WERI-Rb-1 (cell line): ENCODE data around the gene KCTD10.
"Not testable (repeated sequence)": the region's sequence is repeated elsewhere in the genome, so short reads cannot be mapped to it uniquely, and the experiment has no call there.

Source experiments
- DNase-seq: peaks from one replicate; pipeline ENCODE4 v3.0.0-alpha.2; 2020
- H3K27ac ChIP-seq: fragments of 250-450 bp; sonication (Bioruptor Pico); 2 replicates; pipeline ENCODE4 v1.5.1; 2020; ENCODE audit warnings: mild to moderate bottlenecking, moderate library complexity
- H3K27me3 ChIP-seq: fragments of 250-450 bp; sonication (Bioruptor Pico); 2 replicates; pipeline ENCODE4 v1.5.1; 2021; ENCODE audit warnings: mild to moderate bottlenecking, low read depth, moderate library complexity; ENCODE audit not compliant: insufficient read depth, severe bottlenecking
- H3K36me3 ChIP-seq: fragments of 250-450 bp; sonication (Bioruptor Pico); 2 replicates; pipeline ENCODE4 v1.5.1; 2020; ENCODE audit warnings: mild to moderate bottlenecking, moderate library complexity
- H3K4me3 ChIP-seq: 2 replicates; pipeline ENCODE4 v1.5.1; 2011; ENCODE audit warnings: low read depth, mild to moderate bottlenecking, control low read depth, low read length
- H3K9me3 ChIP-seq: fragments of 250-450 bp; sonication (Bioruptor Pico); 2 replicates; pipeline ENCODE4 v1.5.1; 2021; ENCODE audit warnings: mild to moderate bottlenecking, moderate library complexity; ENCODE audit not compliant: severe bottlenecking
- CTCF ChIP-seq: IDR thresholded peaks from 2 replicates; pipeline ENCODE4 v1.5.1; 2011; ENCODE audit warnings: low read depth, mild to moderate bottlenecking, control low read depth, inconsistent platforms, low read length

KCTD10 gene

GRCh38 chr12:109443794-109444193 is 33.3 kb downstream of the KCTD10 start:
- no peak overlapping the region for H3K27ac ChIP-seq
- H3K36me3 ChIP-seq = peaks cover 30% of the 10 kb centered on the region
- H3K9me3 ChIP-seq = no peaks in the 10 kb centered on the region
- no peaks in the 10 kb centered on the region for H3K27me3 ChIP-seq
- no peak for TF ChIP-seq CTCF
- H3K4me3 ChIP-seq = no peak overlapping the region
- no peak for DNase-seq

GRCh38 chr12:109440851-109441490 is 36.1 kb downstream of the KCTD10 start:
- TF ChIP-seq CTCF = no peak
- no peaks in the 10 kb centered on the region for H3K27me3 ChIP-seq
- H3K4me3 ChIP-seq = no peak overlapping the region
- H3K27ac ChIP-seq = no peak overlapping the region
- H3K9me3 ChIP-seq = no peaks in the 10 kb centered on the region
- peak; percentile 26 for DNase-seq
- peaks cover 7% of the 10 kb centered on the region for H3K36me3 ChIP-seq

- not testable (repeated sequence) for DNase-seq, H3K27ac ChIP-seq, H3K9me3 ChIP-seq, H3K36me3 ChIP-seq, H3K4me3 ChIP-seq, H3K27me3 ChIP-seq
Observed at GRCh38 chr12:109439951-109440350, 37.1 kb downstream of the KCTD10 start.

- TF ChIP-seq CTCF = no peak
- no peaks in the 10 kb centered on the region for H3K36me3 ChIP-seq
- no peak overlapping the region for H3K4me3 ChIP-seq
- no peaks in the 10 kb centered on the region for H3K9me3 ChIP-seq
- no peaks in the 10 kb centered on the region for H3K27me3 ChIP-seq
- no peak for DNase-seq
- H3K27ac ChIP-seq = no peak overlapping the region
Observed at GRCh38 chr12:109439181-109439580, 37.9 kb downstream of the KCTD10 start.

GRCh38 chr12:109436188-109436560 is 40.9 kb downstream of the KCTD10 start:
- no peaks in the 10 kb centered on the region for H3K36me3 ChIP-seq
- no peaks in the 10 kb centered on the region for H3K27me3 ChIP-seq
- DNase-seq = no peak
- H3K27ac ChIP-seq = no peak overlapping the region
- no peak for TF ChIP-seq CTCF
- H3K4me3 ChIP-seq = no peak overlapping the region
- no peaks in the 10 kb centered on the region for H3K9me3 ChIP-seq

GRCh38 chr12:109435428-109436187 is 41.5 kb downstream of the KCTD10 start:
- Histone ChIP-seq H3K4me3 (no peak overlapping the region), H3K9me3 (no peaks in the 10 kb centered on the region)

More at GRCh38 chr12:109435428-109436187, 41.5 kb downstream of the KCTD10 start:
- Histone ChIP-seq H3K27me3 (no peaks in the 10 kb centered on the region), H3K27ac (no peak overlapping the region), H3K36me3 (no peaks in the 10 kb centered on the region)
- TF ChIP-seq CTCF = no peak
- no peak for DNase-seq
